SKM-1 treated with dmso at 0.1 percent for 144 hours (cell line): ENCODE results near the gene FER.
"Not testable (repeated sequence)": the region's sequence is repeated elsewhere in the genome, so short reads cannot be mapped to it uniquely, and the experiment has no call there.

Source experiments
- DNase-seq: peaks from one replicate; lab custom pipeline; 2025; ENCODE audit not compliant: unreplicated experiment; lab: John Stamatoyannopoulos, UW

FER gene

GRCh38 chr5:108946008-108946407, 198.3 kb downstream of the FER start:
- no peak for DNase-seq

DNA sequence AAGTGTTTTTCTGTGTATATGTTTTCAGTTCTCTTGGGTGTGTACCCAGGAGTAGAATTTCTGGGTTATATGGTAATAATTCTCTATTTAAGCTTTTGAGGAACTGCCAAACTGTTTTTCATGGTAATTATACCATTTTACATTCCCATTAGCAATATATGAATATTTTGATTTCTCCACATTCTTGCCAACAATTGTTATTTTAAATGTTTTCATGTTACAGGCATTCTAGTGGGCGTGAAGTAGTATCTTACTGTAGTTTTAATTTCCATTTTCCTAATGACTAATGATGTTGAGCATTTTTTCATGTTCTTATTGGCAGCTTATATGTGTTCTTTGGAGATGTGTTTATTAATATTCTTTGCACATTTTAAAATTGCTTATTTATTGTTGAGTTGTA, 199.5 kb downstream of the FER start:
- no peak for DNase-seq

- DNase-seq: no peak
These were observed 202.6 kb downstream of the FER start for GRCh38 chr5:108950276-108950675.

- DNase-seq: no peak
These were observed 206.2 kb downstream of the FER start for GRCh38 chr5:108953940-108954339.

DNA sequence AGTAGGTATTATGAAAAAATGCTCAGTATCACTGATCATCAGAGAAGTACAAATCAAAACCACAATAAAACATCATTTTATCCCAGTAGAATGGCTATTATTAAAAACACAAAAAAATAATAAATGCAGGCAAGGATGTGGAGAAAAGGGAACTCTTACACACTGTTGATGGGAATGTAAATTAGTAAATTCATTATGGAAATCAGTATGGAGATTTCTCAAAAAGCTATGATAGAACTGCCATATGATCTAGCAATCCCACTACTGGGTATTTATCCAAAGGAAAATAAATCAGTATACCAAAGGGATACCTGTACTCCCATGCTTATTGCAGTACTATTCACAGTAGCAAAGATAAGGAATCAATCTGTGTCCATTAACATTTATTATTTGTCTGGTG, 209.6 kb downstream of the FER start:
- no peak for DNase-seq

GRCh38 chr5:108966910-108967309, 219.2 kb downstream of the FER start:
- no peak for DNase-seq

GRCh38 chr5:108974594-108974993, 226.9 kb downstream of the FER start:
- no peak for DNase-seq

GRCh38 chr5:108975697-108976096, 228.0 kb downstream of the FER start:
- DNase-seq: no peak

DNA sequence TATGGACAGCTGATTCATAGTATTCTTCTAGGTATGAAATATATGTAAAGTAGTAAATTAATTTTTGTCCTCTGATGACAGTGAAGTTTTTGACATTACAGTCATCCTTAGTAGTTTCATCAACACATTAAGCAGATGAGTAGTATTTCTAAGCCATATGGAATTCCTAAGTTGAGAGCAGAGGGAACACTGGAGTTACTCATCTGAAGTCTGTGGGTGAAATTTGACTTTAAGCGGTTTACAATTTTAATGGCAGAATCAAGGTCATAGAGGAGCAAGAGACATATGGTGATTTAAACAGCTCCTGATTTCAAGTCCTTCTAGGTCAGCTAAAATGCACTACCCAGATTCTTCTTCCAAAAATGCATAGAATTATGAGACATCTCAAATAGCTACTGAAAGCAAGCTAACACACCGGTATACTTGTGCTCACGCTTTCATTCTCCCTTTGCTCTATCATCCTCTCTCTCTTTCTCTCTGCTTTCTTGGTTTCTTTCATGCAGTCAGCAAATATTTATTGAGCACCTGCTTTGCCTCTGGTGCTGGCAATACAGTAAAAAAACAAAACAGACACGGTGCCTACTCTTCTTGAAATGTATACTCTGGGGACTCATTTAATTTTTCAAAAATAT, 235.9 kb downstream of the FER start:
- no peak for DNase-seq

- DNase-seq: no peak
These were observed 242.2 kb downstream of the FER start for GRCh38 chr5:108989761-108990392.

- DNase-seq: not testable (repeated sequence)
These were observed 244.8 kb downstream of the FER start for GRCh38 chr5:108992396-108993085.

DNA sequence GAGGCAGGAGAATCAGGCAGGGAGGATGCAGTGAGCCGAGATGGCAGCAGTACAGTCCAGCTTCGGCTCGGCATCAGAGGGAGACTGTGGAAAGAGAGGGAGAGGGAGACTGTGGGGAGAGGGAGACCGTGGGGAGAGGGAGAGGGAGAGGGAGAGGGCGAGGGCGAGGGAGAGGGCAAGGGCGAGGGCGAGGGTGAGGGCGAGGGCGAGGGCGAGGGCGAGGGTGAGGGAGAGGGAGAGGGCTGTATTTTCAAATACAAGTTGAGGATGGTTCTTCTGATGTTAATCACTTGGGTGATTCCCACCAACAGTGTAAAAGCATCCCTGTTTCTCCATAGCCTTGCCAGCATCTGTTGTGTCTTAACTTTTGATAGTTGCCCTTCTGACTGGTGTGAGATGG, 245.7 kb downstream of the FER start:
- DNase-seq: not testable (repeated sequence)

DNA sequence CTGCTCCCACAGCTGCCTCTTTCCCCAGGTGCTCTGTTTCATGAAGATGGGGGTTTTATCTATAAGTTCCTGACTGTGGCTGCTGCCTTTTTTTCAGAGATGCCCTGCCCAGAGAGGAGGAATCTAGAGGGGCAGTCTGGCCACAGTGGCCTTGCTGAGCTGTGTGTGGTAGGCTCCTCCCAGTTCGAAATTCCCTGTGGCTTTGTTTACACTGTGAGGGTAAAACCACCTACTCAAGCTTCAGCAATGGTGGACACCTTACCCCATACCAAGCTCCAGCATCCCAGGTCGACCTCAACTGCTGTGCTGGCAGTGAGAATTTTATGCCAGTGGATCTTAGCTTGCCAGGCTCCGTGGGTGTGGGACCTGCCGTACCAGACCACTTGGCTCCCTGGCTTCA, 250.0 kb downstream of the FER start:
- no peak for DNase-seq

DNA sequence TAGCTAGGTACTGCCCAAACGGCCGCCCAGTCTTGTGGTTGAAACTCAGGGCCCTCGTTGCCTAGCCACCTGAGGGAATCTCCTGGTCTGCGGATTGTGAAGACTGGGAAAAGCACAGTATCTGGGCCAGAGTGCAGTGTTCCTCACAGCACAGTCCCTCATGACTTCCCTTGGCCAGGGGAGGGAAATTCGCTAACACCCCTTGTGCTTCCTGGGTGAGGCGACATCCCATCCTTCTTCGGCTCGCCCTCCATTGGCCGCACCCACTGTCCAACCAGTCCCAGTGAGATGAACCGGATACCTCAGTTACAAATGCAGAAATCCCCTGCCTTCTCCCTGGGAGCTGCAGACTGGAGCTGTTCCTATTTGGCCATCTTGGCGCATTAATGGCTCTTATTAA, 250.5 kb downstream of the FER start:
- no peak for DNase-seq

DNA sequence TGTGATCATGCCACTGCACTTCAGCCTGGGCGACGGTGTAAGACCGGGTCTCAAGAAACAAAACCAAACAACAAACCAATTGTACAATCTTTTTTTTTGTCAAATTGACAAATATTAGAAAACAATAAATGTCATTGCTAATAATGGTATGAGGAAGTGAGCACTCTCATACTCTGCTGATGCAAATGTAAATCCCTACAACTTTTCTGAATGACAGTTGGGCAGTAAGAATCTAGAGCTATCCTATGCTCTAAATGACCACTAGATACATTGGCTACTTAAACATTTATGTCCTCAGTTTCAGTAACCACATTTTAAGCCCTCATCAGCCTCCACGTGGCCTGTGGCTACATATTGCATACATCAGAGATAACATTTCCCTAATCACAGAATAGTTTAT, 256.2 kb downstream of the FER start:
- DNase-seq: no peak

GRCh38 chr5:109005297-109006009, 257.8 kb downstream of the FER start:
- no peak for DNase-seq

DNA sequence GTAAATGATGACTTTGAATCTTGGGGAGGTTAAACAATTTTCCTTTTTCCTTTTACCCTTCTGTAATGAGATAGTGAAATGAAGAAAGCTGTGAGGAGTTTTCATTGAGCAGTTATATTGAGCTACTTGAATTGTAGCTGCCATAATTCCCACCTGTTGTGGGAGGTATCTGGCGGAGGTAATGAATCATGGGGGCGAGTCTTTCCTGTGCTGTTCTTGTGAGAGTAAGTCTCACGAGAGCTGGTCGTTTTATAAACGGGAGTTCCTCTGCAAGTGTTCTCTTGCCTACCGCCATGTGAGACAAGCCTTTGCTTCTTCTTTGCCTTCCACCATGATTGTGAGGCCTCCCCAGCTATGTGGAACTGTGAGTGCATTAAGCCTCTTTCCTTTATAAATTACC, 258.4 kb downstream of the FER start:
- DNase-seq: no peak

DNA sequence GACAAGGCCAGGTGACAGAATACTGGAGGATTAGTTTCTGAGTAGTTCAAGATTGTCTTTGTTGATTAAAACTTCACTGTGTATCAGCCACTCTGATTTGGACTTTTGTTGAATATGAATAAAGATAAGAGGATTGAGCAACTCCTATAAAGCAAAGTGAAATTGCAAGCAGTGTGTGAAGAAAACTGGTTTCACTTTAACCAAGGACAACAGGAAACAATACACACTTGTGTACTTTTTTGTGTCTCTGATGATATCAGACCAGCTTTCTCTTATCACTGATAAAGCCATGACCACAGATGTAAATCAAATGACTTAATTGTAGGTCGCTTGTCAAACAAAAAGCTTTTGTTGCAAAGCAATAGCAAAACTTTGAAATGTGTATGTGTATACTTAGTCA, 268.6 kb downstream of the FER start:
- no peak for DNase-seq

DNA sequence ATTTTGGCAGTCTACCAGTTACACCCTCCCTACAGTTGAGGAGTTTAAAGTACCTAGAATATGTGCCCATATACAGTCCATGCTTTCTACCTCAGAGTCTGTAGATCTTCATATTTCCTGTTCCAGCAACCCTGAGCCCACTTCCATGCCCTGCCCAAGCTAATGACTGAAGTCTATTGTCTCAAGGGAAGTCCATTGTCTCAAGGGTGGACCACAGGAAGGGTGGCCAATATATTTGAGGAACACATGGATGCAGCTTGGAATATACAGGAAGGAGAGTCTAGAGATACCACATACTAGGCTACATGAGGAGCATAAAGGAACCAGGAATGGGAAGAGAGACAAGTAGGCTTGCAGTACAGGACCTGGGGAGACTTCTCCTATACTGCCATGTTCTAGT, 274.4 kb downstream of the FER start:
- no peak for DNase-seq

DNA sequence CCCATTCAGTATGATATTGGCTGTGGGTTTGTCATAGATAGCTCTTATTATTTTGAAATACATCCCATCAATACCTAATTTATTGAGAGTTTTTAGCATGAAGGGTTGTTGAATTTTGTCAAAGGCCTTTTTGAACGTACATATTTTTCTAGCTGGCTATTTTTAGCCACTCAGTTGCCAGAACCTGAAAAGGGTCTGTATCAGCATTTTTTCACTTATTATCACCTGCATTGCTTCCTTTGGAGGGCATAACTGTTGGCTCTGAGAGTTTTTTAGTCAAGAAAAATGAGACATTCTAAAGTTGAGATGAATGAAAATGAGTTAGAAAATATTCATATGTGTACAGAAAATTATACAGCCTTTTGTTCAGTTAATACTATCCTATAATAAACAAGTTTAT, 278.0 kb downstream of the FER start:
- DNase-seq: not testable (repeated sequence)

- no peak for DNase-seq
These were observed 280.4 kb downstream of the FER start for GRCh38 chr5:109027983-109028607.
